HG02938 (cell line): ENCODE data around the gene PLCB3.

Experiments used
- ATAC-seq: cut with Tn5 transposase; IDR thresholded peaks from one replicate; pipeline ENCODE4 v1.9.1; 2021; ENCODE audit warnings: mild to moderate bottlenecking, moderate library complexity; ENCODE audit not compliant: unreplicated experiment

Gene PLCB3

GRCh38 chr11:64285885-64286800, 34.8 kb downstream of the PLCB3 start:
- ATAC-seq, result no peak

GRCh38 chr11:64286801-64287159, 35.5 kb downstream of the PLCB3 start:
- ATAC-seq, result no peak

GRCh38 chr11:64287676-64288352, 36.5 kb downstream of the PLCB3 start:
- no peak for ATAC-seq

GRCh38 chr11:64288353-64288750, 37.0 kb downstream of the PLCB3 start:
- ATAC-seq, result no peak

GRCh38 chr11:64289002-64289564, 37.8 kb downstream of the PLCB3 start:
- no peak for ATAC-seq

GRCh38 chr11:64290352-64291261, 39.3 kb downstream of the PLCB3 start:
- ATAC-seq, result no peak

GRCh38 chr11:64291262-64291751, 40.0 kb downstream of the PLCB3 start, which contains the start of gene KCNK4:
Gene KCNK4, plus strand, starts transcription at chr11:64291302. Its CDS starts 1,717 bp downstream, at chr11:64293019.
- no peak for ATAC-seq

GRCh38 chr11:64291752-64292459, 40.6 kb downstream of the PLCB3 start:
- ATAC-seq, result no peak

GRCh38 chr11:64292460-64293254, 41.3 kb downstream of the PLCB3 start:
- ATAC-seq, result no peak

GRCh38 chr11:64294774-64295173, 43.4 kb downstream of the PLCB3 start:
- no peak for ATAC-seq

GRCh38 chr11:64295760-64296159, 44.4 kb downstream of the PLCB3 start:
- no peak for ATAC-seq

GRCh38 chr11:64296236-64296635, 44.9 kb downstream of the PLCB3 start:
- ATAC-seq, result no peak

GRCh38 chr11:64296830-64297698, 45.7 kb downstream of the PLCB3 start:
- ATAC-seq, result no peak

GRCh38 chr11:64297699-64298358, 46.5 kb downstream of the PLCB3 start:
- ATAC-seq, result no peak

- ATAC-seq, result no peak
Observed at GRCh38 chr11:64298966-64299846, 47.9 kb downstream of the PLCB3 start.

GRCh38 chr11:64299847-64300648, 48.7 kb downstream of the PLCB3 start, which contains the start of gene CATSPERZ:
Gene CATSPERZ, plus strand, starts transcription at chr11:64300358. Its CDS starts 53 bp downstream, at chr11:64300411.
- ATAC-seq, result no peak
